ENCODE results near the gene SLC48A1. TPM values are rescaled to one million over a fixed set of nuclear protein-coding genes. Genes with fewer than 3 reads are reported as not detected.

SLC48A1 gene
- polyA plus RNA-seq, 3 donors = 9.4 to 19.6 (median 15.8) TPM

GRCh38 chr12:47785036-47785886, 12.2 kb downstream of the SLC48A1 start:
- H3K36me3 ChIP-seq (replicated peaks in 1 of 2; ENCODE audit: control insufficient read depth in 1 of 2, insufficient read depth in 2 of 2, low read length in 2 of 2) = peaks cover 84 to 95% of the 10 kb centered on the region in 2 donors
- 100% methylated on average over 4 of the region's 15 CpGs for WGBS (ENCODE audit: insufficient coverage)
- Mint-ChIP-seq H3K4me3 (no peak overlapping the region), H3K27me3 (ENCODE audit: low read depth in 3 of 3) (peaks cover 0 to 3% (median 0%) of the 10 kb centered on the region in 3 donors), H3K27ac (peak overlapping the region in 2 of 7 donors; percentile 13 to 30), H3K36me3 (peaks cover 81 to 92% of the 10 kb centered on the region in 2 donors), H3K4me1 (no peaks in the 10 kb centered on the region), H3K9me3 (no peaks in the 10 kb centered on the region)
- no peaks in the 10 kb centered on the region for H3K27me3 ChIP-seq (ENCODE audit: control insufficient read depth in 2 of 2, insufficient read depth in 2 of 2, low read length in 2 of 2)
- H3K79me2 ChIP-seq (ENCODE audit: insufficient read depth, low read length) = no peaks in the 10 kb centered on the region
- peaks cover 61% of the 10 kb centered on the region for H4K20me1 ChIP-seq (ENCODE audit: insufficient read depth, low read length)
- H3K4me3 ChIP-seq (replicated peaks in 1 of 3; ENCODE audit: low read depth in 2 of 3, low read length in 3 of 3) = no peak overlapping the region
- H3K27ac ChIP-seq (ENCODE audit: low read depth in 1 of 2, low read length in 2 of 2) = peak overlapping the region in 1 of 2 donors; percentile 11
- no peaks in the 10 kb centered on the region for H3K9me3 ChIP-seq (replicated peaks in 1 of 2; ENCODE audit: control insufficient read depth in 1 of 2, insufficient read depth in 1 of 2, low read length in 2 of 2)
- no peak overlapping the region for H2AFZ ChIP-seq (ENCODE audit: insufficient read depth, low read depth, low read length, poor library complexity, severe bottlenecking)
- no peak for DNase-seq
- no peak for TF ChIP-seq CTCF (IDR thresholded peaks at IDR 0.05)
- no peaks in the 10 kb centered on the region for H3K4me1 ChIP-seq (ENCODE audit: control insufficient read depth in 1 of 2, insufficient read depth in 2 of 2, low read length in 2 of 2)
- no peak overlapping the region for H3K9ac ChIP-seq (ENCODE audit: insufficient read depth, low read length, poor library complexity, severe bottlenecking)
- H3K4me2 ChIP-seq (replicated peaks; ENCODE audit: extremely low read depth, low read length, poor library complexity, severe bottlenecking) = no peak overlapping the region
- intact Hi-C loops (cut with micrococcal nuclease) = loop anchor here (10.0 kb wide), 2 partner anchors 50 to 130 kb away; no protein-coding TSS in a partner anchor

GRCh38 chr12:47785887-47786661, 13.0 kb downstream of the SLC48A1 start:
- H3K27ac ChIP-seq (ENCODE audit: low read depth in 1 of 2, low read length in 2 of 2) = peak overlapping the region in 1 of 2 donors; percentile 11
- H3K4me1 ChIP-seq (ENCODE audit: control insufficient read depth in 1 of 2, insufficient read depth in 2 of 2, low read length in 2 of 2) = no peaks in the 10 kb centered on the region
- peak overlapping the region in 2 of 7 donors; percentile 30 to 65 for H3K27ac Mint-ChIP-seq
- no peaks in the 10 kb centered on the region for H3K9me3 Mint-ChIP-seq
- H3K4me2 ChIP-seq (replicated peaks; ENCODE audit: extremely low read depth, low read length, poor library complexity, severe bottlenecking) = no peak overlapping the region
- H3K9me3 ChIP-seq (replicated peaks in 1 of 2; ENCODE audit: control insufficient read depth in 1 of 2, insufficient read depth in 1 of 2, low read length in 2 of 2) = no peaks in the 10 kb centered on the region
- no peak overlapping the region for H2AFZ ChIP-seq (ENCODE audit: insufficient read depth, low read depth, low read length, poor library complexity, severe bottlenecking)
- no peak for TF ChIP-seq CTCF (IDR thresholded peaks at IDR 0.05)
- peaks cover 0 to 5% (median 0%) of the 10 kb centered on the region in 3 donors for H3K27me3 Mint-ChIP-seq (ENCODE audit: low read depth in 3 of 3)
- no peak overlapping the region for H3K9ac ChIP-seq (ENCODE audit: insufficient read depth, low read length, poor library complexity, severe bottlenecking)
- no peaks in the 10 kb centered on the region for H3K4me1 Mint-ChIP-seq
- H3K4me3 ChIP-seq (replicated peaks in 1 of 3; ENCODE audit: low read depth in 2 of 3, low read length in 3 of 3) = no peak overlapping the region
- no peaks in the 10 kb centered on the region for H3K79me2 ChIP-seq (ENCODE audit: insufficient read depth, low read length)
- no peak overlapping the region for H3K4me3 Mint-ChIP-seq
- H3K36me3 Mint-ChIP-seq = peaks cover 89 to 95% of the 10 kb centered on the region in 2 donors
- peaks cover 93 to 100% of the 10 kb centered on the region in 2 donors for H3K36me3 ChIP-seq (replicated peaks in 1 of 2; ENCODE audit: control insufficient read depth in 1 of 2, insufficient read depth in 2 of 2, low read length in 2 of 2)
- intact Hi-C loops (cut with micrococcal nuclease) = loop anchor here (10.0 kb wide), 2 partner anchors 49 to 131 kb away; no protein-coding TSS in a partner anchor
- DNase-seq = no peak
- peaks cover 64% of the 10 kb centered on the region for H4K20me1 ChIP-seq (ENCODE audit: insufficient read depth, low read length)
- 98% methylated on average over 10 of the region's 11 CpGs for WGBS (ENCODE audit: insufficient coverage)
- no peaks in the 10 kb centered on the region for H3K27me3 ChIP-seq (ENCODE audit: control insufficient read depth in 2 of 2, insufficient read depth in 2 of 2, low read length in 2 of 2)

Measured in CD14-positive monocyte (primary cell).